ENCODE measurements around the gene RENBP.

GRCh38 chrX:153929576-153929975, 14.9 kb downstream of the RENBP start:
- TF ChIP-seq, protein P1, sequence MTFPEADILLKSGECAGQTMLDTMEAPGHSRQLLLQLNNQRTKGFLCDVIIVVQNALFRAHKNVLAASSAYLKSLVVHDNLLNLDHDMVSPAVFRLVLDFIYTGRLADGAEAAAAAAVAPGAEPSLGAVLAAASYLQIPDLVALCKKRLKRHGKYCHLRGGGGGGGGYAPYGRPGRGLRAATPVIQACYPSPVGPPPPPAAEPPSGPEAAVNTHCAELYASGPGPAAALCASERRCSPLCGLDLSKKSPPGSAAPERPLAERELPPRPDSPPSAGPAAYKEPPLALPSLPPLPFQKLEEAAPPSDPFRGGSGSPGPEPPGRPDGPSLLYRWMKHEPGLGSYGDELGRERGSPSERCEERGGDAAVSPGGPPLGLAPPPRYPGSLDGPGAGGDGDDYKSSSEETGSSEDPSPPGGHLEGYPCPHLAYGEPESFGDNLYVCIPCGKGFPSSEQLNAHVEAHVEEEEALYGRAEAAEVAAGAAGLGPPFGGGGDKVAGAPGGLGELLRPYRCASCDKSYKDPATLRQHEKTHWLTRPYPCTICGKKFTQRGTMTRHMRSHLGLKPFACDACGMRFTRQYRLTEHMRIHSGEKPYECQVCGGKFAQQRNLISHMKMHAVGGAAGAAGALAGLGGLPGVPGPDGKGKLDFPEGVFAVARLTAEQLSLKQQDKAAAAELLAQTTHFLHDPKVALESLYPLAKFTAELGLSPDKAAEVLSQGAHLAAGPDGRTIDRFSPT (tag by site-specific recombination; IDR thresholded peaks at IDR 0.05), result no peak
- TF ChIP-seq, protein P2, sequence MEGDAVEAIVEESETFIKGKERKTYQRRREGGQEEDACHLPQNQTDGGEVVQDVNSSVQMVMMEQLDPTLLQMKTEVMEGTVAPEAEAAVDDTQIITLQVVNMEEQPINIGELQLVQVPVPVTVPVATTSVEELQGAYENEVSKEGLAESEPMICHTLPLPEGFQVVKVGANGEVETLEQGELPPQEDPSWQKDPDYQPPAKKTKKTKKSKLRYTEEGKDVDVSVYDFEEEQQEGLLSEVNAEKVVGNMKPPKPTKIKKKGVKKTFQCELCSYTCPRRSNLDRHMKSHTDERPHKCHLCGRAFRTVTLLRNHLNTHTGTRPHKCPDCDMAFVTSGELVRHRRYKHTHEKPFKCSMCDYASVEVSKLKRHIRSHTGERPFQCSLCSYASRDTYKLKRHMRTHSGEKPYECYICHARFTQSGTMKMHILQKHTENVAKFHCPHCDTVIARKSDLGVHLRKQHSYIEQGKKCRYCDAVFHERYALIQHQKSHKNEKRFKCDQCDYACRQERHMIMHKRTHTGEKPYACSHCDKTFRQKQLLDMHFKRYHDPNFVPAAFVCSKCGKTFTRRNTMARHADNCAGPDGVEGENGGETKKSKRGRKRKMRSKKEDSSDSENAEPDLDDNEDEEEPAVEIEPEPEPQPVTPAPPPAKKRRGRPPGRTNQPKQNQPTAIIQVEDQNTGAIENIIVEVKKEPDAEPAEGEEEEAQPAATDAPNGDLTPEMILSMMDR (tag by site-specific recombination; IDR thresholded peaks at IDR 0.05), result no peak
- no peak for TF ChIP-seq ZNF654 (tag by site-specific recombination; IDR thresholded peaks at IDR 0.05; ENCODE audit: low read depth)
- no peak for TF ChIP-seq ZNF585B (tag by site-specific recombination; IDR thresholded peaks at IDR 0.05)
- no peak for TF ChIP-seq REST (tag by site-specific recombination; IDR thresholded peaks at IDR 0.05)
- no peak for TF ChIP-seq ZNF707 (tag by site-specific recombination; IDR thresholded peaks at IDR 0.05)
- no peak for TF ChIP-seq ZNF391 (tag by site-specific recombination; IDR thresholded peaks at IDR 0.05; ENCODE audit: borderline replicate concordance, low read depth)
- TF ChIP-seq ZNF366 (tag by site-specific recombination; conservative IDR thresholded peaks at IDR 0.05), result no peak
- no peak for TF ChIP-seq TCF7L2 (IDR thresholded peaks at IDR 0.05; ENCODE audit: borderline replicate concordance, low read depth, low read length)
- TF ChIP-seq, protein P3, sequence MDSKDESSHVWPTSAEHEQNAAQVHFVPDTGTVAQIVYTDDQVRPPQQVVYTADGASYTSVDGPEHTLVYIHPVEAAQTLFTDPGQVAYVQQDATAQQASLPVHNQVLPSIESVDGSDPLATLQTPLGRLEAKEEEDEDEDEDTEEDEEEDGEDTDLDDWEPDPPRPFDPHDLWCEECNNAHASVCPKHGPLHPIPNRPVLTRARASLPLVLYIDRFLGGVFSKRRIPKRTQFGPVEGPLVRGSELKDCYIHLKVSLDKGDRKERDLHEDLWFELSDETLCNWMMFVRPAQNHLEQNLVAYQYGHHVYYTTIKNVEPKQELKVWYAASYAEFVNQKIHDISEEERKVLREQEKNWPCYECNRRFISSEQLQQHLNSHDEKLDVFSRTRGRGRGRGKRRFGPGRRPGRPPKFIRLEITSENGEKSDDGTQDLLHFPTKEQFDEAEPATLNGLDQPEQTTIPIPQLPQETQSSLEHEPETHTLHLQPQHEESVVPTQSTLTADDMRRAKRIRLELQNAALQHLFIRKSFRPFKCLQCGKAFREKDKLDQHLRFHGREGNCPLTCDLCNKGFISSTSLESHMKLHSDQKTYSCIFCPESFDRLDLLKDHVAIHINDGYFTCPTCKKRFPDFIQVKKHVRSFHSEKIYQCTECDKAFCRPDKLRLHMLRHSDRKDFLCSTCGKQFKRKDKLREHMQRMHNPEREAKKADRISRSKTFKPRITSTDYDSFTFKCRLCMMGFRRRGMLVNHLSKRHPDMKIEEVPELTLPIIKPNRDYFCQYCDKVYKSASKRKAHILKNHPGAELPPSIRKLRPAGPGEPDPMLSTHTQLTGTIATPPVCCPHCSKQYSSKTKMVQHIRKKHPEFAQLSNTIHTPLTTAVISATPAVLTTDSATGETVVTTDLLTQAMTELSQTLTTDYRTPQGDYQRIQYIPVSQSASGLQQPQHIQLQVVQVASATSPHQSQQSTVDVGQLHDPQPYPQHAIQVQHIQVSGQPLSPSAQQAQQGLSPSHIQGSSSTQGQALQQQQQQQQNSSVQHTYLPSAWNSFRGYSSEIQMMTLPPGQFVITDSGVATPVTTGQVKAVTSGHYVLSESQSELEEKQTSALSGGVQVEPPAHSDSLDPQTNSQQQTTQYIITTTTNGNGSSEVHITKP (tag by site-specific recombination; IDR thresholded peaks at IDR 0.05), result no peak
